ENCODE measurements around the gene DNASE1L2. TPM values are rescaled to one million over a fixed set of nuclear protein-coding genes. Genes with fewer than 3 reads are reported as not detected.

DNASE1L2 gene
- total RNA-seq, 2 donors from 2014 or later: 0.37 to 0.42 TPM

- ATAC-seq (no peak), DNase-seq (no peak)
- H3K27ac Mint-ChIP-seq: no peak overlapping the region
- H3K4me1 Mint-ChIP-seq: no peaks in the 10 kb centered on the region
- no peaks in the 10 kb centered on the region for H3K27me3 Mint-ChIP-seq
- H3K36me3 Mint-ChIP-seq (ENCODE audit: low read depth): no peaks in the 10 kb centered on the region
- H3K4me3 Mint-ChIP-seq: no peak overlapping the region
- H3K9me3 ChIP-seq (ENCODE audit: control insufficient read depth, low read length, poor library complexity, severe bottlenecking): no peaks in the 10 kb centered on the region
These were observed 42.0 kb downstream of the DNASE1L2 start for GRCh38 chr16:2278272-2278608.

- Mint-ChIP-seq H3K27me3 (no peaks in the 10 kb centered on the region), H3K4me3 (no peak overlapping the region), H3K27ac (no peak overlapping the region), H3K36me3 (ENCODE audit: low read depth) (peaks cover 4% of the 10 kb centered on the region), H3K4me1 (no peaks in the 10 kb centered on the region)
- ATAC-seq: no peak
- H3K9me3 ChIP-seq (ENCODE audit: control insufficient read depth, low read length, poor library complexity, severe bottlenecking): no peaks in the 10 kb centered on the region
- DNase-seq: no peak
These were observed 42.9 kb downstream of the DNASE1L2 start for GRCh38 chr16:2278956-2279800.

DNA sequence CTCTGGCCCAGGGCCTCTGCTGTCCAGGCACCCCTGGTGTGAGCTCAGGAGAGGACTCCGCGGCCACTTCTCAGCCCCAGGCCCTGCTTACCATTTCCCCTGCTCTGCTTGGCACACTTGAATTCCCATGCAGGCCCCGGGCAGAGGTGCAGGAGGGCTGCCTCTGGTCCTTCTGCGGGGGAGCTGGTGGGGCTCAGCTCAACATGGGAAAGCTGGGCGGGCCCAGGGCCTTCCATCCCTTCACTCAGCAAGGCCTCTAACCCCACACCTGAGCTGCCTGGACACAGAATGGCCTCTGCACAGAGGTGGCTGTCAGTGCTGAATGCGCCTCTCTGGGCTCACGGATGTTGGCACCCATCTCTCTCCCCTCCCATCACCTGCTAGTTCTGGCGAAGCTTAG lies 44.2 kb downstream of the DNASE1L2 start:
- no peaks in the 10 kb centered on the region for H3K4me1 Mint-ChIP-seq
- DNase-seq (no peak), ATAC-seq (no peak)
- H3K27me3 Mint-ChIP-seq: no peaks in the 10 kb centered on the region
- no peaks in the 10 kb centered on the region for H3K9me3 ChIP-seq (ENCODE audit: control insufficient read depth, low read length, poor library complexity, severe bottlenecking)
- H3K36me3 Mint-ChIP-seq (ENCODE audit: low read depth): peaks cover 6% of the 10 kb centered on the region
- no peak overlapping the region for H3K4me3 Mint-ChIP-seq
- H3K27ac Mint-ChIP-seq: no peak overlapping the region

DNA sequence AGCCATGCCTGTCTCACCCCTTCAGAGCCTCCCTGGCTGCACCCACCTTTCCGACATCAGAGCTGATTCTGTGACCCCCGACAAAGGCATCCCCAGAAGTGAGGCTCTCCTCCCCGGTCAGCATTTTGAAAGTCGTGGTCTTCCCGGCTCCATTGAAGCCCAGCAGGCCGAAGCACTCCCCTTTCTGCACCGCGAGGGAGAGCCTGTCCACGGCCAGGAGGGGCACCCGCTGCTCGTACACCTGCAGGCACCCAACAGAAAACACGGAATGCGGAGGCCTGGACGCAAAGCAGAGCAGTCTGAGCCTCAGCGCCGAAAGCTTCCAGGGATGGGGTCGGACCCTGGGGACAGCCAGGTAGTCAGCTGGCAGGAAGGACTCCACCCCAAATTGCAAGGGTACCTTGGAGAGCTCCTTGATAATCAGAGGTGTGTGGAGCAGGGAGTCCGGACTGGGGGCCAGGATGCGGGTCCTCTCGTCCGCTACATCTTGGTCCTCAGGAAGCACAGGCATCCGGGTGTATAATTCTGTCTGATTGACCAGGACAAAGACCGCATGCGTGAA lies 44.8 kb downstream of the DNASE1L2 start:
- DNase-seq (no peak), ATAC-seq (no peak)
- no peaks in the 10 kb centered on the region for H3K4me1 Mint-ChIP-seq
- no peak overlapping the region for H3K27ac Mint-ChIP-seq
- no peak overlapping the region for H3K4me3 Mint-ChIP-seq
- no peaks in the 10 kb centered on the region for H3K9me3 ChIP-seq (ENCODE audit: control insufficient read depth, low read length, poor library complexity, severe bottlenecking)
- peaks cover 6% of the 10 kb centered on the region for H3K36me3 Mint-ChIP-seq (ENCODE audit: low read depth)
- no peaks in the 10 kb centered on the region for H3K27me3 Mint-ChIP-seq

DNA sequence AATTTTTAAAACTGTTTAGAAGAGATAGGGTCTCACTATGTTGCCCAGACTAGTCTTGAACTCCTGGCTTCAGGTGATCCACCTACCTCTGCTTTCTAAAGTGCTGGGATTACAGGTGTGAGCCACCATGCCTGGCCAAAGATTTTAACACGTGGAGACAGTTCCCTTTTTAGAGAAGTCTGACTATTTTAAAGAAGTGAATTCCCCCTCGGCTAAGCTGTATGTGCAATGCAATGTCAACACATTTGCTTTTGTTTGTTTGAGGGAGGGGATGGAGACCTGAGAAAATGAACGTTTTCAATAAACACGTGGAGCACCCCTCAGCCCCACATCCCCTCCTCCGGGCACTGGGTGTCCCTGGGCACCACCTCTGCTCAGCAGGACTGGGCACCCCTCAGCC lies 46.0 kb downstream of the DNASE1L2 start:
- DNase-seq: no peak
- H3K9me3 ChIP-seq (ENCODE audit: control insufficient read depth, low read length, poor library complexity, severe bottlenecking): no peaks in the 10 kb centered on the region
- ATAC-seq: no peak
- no peaks in the 10 kb centered on the region for H3K4me1 Mint-ChIP-seq
- no peak overlapping the region for H3K27ac Mint-ChIP-seq
- peaks cover 6% of the 10 kb centered on the region for H3K36me3 Mint-ChIP-seq (ENCODE audit: low read depth)
- no peak overlapping the region for H3K4me3 Mint-ChIP-seq
- H3K27me3 Mint-ChIP-seq: no peaks in the 10 kb centered on the region

GRCh38 chr16:2282866-2283555 lies 46.8 kb downstream of the DNASE1L2 start:
- Mint-ChIP-seq H3K27ac (no peak overlapping the region), H3K4me3 (no peak overlapping the region), H3K4me1 (no peaks in the 10 kb centered on the region), H3K36me3 (ENCODE audit: low read depth) (peaks cover 6% of the 10 kb centered on the region), H3K27me3 (no peaks in the 10 kb centered on the region)
- no peak for ATAC-seq
- no peaks in the 10 kb centered on the region for H3K9me3 ChIP-seq (ENCODE audit: control insufficient read depth, low read length, poor library complexity, severe bottlenecking)
- no peak for DNase-seq

DNA sequence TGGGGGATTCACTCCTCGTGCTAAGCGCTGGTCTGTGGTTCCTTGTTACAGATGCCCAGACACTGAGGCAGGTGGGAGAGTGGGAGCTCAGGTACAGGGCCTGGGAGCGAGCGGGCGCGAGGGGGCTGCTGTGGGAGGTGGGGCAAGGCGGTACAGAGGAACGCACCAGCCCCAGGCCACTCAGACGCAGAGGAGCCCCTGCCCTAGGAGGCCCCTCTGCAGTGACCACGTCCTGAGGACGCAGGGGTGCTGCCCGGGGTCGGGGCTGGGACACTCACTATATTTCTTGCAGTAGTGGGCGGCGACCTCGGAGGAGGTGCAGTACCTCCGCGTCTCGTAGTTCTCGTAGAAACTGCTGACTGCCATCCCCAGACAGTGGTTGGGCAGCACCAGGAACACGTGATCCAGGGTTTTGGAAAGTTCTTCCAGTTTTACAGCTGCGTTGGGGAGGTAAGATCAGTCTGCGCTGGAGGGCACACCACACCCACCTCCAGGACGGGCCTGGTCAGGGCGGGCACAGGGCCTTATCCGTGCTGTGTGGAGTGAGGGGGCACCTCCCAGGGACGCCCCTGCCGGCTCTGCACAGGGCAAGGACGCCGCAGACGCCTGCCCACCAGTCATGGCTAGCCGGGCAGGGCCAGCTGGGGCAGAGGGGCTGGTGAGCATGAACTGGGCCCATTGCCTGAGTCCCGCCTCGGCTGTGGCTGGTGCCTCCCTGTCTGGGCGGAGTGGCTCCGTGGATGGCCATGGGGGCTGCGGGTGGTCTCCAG lies 47.9 kb downstream of the DNASE1L2 start:
- Mint-ChIP-seq H3K27ac (no peak overlapping the region), H3K36me3 (ENCODE audit: low read depth) (peaks cover 6% of the 10 kb centered on the region), H3K4me1 (no peaks in the 10 kb centered on the region), H3K27me3 (no peaks in the 10 kb centered on the region), H3K4me3 (no peak overlapping the region)
- ATAC-seq: no peak
- no peak for DNase-seq
- no peaks in the 10 kb centered on the region for H3K9me3 ChIP-seq (ENCODE audit: control insufficient read depth, low read length, poor library complexity, severe bottlenecking)

- H3K9me3 ChIP-seq (ENCODE audit: control insufficient read depth, low read length, poor library complexity, severe bottlenecking): no peaks in the 10 kb centered on the region
- no peaks in the 10 kb centered on the region for H3K27me3 Mint-ChIP-seq
- ATAC-seq (no peak), DNase-seq (no peak)
- H3K27ac Mint-ChIP-seq: no peak overlapping the region
- H3K4me1 Mint-ChIP-seq: no peaks in the 10 kb centered on the region
- H3K36me3 Mint-ChIP-seq (ENCODE audit: low read depth): peaks cover 6% of the 10 kb centered on the region
- H3K4me3 Mint-ChIP-seq: no peak overlapping the region
These were observed 48.7 kb downstream of the DNASE1L2 start for GRCh38 chr16:2284797-2285576.

DNA sequence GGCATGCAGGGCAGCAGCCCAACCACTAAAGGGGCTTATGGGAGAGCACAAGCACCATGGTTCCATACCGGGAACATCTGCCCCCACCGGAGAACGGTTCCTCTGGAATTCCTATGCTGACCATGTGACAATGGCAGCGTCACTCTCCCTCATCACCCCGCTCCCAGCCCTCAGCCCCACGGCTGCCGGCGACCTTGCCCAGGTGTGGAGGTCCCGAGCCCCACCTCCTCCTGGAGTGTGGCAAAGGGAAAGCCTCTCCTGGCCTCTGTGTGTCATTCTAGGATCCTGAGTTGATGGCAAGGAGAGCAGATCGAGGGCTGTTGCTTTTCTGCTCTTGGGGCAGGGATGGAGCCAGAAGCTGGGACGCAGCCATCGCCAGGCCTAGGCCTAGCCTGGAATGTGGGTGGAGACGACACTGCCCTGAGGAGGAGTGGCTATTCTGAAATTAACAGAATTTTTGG lies 49.5 kb downstream of the DNASE1L2 start:
- no peaks in the 10 kb centered on the region for H3K4me1 Mint-ChIP-seq
- no peak overlapping the region for H3K27ac Mint-ChIP-seq
- DNase-seq: no peak
- H3K27me3 Mint-ChIP-seq: no peaks in the 10 kb centered on the region
- H3K4me3 Mint-ChIP-seq: no peak overlapping the region
- H3K36me3 Mint-ChIP-seq (ENCODE audit: low read depth): peaks cover 8% of the 10 kb centered on the region
- no peaks in the 10 kb centered on the region for H3K9me3 ChIP-seq (ENCODE audit: control insufficient read depth, low read length, poor library complexity, severe bottlenecking)
- no peak for ATAC-seq

- no peaks in the 10 kb centered on the region for H3K4me1 Mint-ChIP-seq
- H3K27ac Mint-ChIP-seq: no peak overlapping the region
- DNase-seq: no peak
- ATAC-seq: no peak
- H3K36me3 Mint-ChIP-seq (ENCODE audit: low read depth): peaks cover 8% of the 10 kb centered on the region
- no peaks in the 10 kb centered on the region for H3K9me3 ChIP-seq (ENCODE audit: control insufficient read depth, low read length, poor library complexity, severe bottlenecking)
- no peaks in the 10 kb centered on the region for H3K27me3 Mint-ChIP-seq
- no peak overlapping the region for H3K4me3 Mint-ChIP-seq
These were observed 50.3 kb downstream of the DNASE1L2 start for GRCh38 chr16:2286550-2286949.

GRCh38 chr16:2287916-2288547 lies 51.8 kb downstream of the DNASE1L2 start:
- Mint-ChIP-seq H3K4me3 (no peak overlapping the region), H3K36me3 (ENCODE audit: low read depth) (peaks cover 8% of the 10 kb centered on the region), H3K27me3 (no peaks in the 10 kb centered on the region), H3K4me1 (no peaks in the 10 kb centered on the region), H3K27ac (no peak overlapping the region)
- no peak for DNase-seq
- ATAC-seq: no peak
- H3K9me3 ChIP-seq (ENCODE audit: control insufficient read depth, low read length, poor library complexity, severe bottlenecking): no peaks in the 10 kb centered on the region

Data from T-helper 17 cell (primary cell).